ENCODE results near the gene SLC35B1.
A peak's percentile ranks its signal among the peaks of the same experiment; 100 is the strongest.
"Not testable (repeated sequence)": the region's sequence is repeated elsewhere in the genome, so short reads cannot be mapped to it uniquely, and the experiment has no call there.

SLC35B1 gene

DNA sequence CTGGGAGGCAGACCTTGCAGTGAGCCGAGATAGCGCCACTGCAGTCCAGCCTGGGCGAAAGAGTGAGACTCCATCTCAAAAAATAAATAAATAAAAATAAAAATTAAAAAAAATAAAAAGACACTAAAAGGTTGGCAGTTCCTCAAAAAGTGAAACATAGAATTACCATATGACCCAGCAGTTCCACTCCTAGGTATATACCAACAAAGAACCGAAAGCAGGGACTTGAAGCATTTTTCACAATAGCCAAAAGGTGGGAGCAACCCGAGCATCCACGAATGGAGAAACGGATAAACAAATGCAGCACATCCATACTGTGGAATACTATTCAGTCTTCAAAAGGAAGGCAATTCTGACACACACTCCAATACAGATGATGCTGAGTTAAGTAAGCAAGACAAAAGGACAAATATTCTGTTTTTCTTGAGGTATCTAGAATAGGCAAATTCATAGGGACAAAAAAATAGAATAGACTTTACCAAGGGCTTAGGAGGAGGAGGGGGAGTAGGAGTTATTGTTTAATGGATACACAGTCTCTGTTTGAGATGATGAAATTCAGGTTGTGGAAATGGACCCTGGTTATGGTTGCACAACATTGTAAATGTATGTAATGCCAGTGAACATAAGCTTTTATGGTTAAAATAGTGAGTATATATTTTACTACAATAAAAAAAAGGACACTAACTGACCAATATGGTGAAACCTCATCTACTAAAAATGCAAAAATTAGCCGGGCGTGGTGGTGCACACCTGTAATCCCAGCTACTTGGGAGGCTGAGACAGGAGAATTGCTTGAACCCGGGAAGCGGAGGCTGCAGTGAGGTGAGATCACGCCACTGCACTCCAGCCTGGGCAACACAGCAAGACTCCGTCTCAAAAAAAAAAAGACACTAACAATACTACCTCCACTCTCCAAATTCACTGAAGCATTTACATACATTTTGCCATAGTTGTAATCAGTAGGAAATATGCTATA is 27.0 kb upstream of the SLC35B1 start:
- DNase-seq (ENCODE audit: low spot score) = no peak

DNA sequence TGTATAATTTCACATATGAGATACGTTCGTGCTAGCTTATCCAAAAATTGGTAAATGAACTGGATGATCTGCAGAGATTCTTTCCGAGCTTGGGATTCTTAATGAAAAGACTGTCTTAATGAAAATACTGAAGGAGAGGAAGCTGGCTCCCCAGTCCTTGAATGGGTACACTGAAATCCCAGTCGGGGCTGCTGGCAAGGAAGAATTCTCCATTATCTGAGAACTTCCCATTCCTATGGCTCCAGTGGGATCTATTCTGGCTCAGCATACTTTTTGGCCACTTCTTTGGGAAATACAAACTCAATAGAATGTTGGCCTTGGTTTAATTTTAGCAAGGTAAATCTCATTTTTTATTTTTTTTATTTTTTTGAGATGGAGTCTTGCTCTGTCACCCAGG is 23.7 kb upstream of the SLC35B1 start:
- no peak for DNase-seq (ENCODE audit: low spot score)

DNA sequence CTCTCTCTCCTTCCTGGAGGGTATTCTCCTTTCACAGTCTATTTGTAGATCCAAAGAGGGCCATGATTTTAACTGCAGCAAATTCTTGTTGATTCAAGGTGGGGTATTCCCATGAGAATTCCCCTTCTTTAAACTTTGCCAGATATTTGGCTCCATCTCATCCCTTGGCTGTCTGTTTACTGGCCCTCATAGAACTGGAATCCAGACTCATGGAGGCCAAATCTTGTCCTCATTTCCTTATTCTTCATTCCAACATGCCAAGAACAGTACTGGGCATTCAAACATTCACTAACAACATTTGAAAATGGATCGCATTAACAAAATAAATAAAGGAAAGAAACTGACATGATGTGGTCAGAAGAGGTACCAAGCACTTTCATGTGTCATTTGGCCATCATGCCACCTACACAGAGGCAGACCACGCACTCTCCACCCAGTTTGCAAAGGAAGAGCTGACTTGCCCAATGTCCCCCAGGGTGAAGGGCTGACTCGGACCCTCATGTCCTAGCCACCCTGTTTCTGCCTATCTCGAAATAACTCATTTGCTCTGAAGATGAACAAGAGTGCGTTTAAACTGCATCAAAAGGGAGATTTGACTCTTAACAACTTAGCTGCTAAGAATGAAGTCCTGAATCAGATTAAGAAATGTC is 23.1 kb upstream of the SLC35B1 start:
- no peak for DNase-seq (ENCODE audit: low spot score)

DNA sequence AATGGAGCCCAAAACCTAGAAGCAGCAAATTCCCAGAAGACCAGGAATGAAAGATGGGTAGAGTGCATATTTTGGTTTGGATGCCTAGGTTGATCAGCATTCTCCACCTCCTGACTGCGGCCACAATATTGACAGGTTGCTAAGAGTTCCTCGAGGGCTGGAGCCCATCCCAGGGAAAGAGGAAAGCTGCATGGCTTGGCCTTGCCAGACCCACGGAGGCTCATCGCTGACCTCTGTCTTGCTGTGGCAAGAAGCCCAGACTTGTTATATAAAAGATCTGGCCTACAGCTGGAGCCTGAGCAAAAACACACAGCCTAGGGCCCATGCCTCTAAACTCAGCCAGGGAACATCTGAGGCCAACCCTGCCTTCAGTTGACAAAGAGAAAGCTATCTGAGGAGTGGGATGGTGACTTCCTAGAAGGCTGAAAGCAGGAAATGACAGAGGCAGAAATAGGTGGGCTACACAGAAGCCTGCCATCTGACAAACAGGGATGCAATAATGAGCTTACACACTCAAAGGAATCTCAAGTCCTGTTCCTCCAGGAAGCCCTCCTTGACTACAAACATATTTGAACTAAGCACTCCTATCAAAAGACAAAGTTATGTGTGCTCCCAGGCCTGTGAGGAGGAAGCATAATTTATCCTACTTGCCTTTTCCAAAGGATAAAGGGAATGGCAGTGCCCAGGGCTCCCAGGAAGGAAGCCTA is 22.5 kb upstream of the SLC35B1 start:
- peak; percentile 8 for DNase-seq (ENCODE audit: low spot score)

DNA sequence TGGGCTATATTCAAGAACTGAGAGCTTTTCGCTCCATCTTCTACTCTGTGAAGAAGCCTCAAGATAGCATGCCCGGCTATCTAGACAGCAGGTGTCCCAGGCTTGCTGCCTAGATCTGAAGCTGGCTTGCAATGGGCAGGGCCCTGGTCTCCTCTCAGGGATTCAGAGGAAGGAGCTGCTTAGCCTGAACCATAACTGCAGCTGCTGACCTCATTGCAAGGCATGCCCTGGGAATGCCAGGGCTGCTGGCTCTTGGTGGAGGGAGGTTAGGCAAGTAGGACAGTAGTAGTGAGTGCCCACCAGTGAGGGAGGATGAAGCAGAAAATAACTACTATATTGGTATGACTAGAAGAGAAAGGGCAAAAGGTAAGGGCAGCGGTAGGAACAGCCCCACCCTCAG is 21.3 kb upstream of the SLC35B1 start:
- DNase-seq (ENCODE audit: low spot score) = no peak

DNA sequence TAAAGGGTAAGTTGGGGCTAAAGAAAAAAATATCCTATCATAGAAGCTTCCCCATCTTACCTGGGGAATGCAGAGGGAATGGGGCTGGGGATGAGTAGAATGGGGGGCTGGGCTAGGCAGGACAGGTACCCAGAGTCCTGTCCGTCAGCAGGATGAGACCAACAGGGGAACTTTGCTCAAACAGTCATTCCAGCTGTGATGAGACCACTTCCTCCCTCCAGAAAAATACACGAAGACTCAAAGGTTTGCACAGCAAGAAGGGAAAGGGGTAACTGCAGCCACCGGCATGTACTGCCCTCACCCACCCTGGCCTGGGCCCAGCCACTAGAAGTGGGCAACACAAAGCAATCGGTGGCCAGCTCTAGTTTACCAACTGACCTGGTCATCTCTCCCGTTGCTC is 20.7 kb upstream of the SLC35B1 start:
- DNase-seq (ENCODE audit: low spot score) = no peak

DNA sequence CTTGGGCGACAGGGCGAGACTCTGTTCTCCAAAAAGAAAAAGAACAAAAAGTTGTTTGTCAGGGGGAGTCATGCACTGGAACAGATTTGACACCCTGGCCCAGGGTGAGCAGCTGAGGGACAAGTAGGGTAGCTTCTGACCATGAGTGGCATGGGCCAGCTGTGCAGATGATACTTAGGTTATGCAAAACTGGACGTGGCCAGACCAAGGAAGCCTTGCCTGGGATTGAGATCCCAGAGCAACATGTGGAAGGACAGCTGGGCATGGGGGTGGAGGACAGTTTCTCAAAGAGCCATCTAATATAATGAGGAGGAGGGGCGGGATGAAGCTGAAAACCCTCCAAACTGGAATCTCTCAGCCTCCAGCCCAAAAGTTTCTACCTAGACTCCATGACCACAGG is 19.6 kb upstream of the SLC35B1 start:
- DNase-seq (ENCODE audit: low spot score) = no peak

DNA sequence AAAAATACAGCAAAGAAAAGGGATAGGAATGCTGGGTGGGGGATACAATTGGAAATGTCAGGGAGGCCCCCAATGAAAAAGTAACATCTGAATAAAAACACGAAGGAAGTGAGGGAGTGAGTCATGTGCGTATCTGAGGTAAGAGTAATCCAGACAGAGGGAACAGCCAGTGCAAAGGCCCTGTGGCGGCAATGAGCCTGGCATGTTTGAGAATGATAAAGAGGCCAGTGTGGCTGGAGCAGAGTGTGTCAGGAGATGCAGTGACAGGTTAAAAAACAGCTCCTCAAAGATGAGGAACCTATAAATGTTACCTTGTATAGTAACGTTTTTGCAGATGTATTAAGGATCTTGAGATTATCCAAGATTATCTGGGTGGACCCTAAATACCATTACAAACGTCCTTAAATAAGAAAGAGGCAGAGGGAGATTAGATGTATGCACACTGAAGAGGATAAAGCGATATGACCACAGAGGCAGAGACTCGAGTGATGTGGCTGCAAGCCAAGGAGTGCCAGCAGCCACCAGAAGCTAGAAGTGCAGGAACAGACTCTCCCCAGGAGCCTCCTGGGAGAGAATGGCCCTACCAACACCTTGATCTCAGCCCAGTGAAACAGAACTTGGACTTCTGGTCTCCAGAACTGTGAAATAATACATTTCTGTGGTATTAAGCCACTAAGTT is 17.8 kb upstream of the SLC35B1 start:
- no peak for DNase-seq (ENCODE audit: low spot score)

DNA sequence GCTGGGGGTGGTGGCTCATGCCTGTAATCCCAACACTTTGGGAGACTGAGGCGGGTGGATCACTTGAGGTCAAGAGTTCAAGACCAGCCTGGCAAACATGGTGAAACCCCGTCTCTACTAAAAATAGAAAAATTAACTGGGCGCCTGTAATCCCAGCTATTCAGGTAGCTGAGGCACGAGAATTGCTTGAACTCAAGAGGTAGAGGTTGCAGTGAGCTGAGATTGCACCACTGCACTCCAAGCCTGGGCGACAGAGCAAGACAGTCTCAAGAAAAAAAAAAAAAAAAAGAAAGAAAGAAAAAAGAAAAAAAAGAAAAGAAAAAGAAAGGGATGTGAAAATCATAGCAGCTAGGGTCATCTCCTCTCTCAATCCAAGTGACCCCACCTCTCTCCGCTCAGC is 16.8 kb upstream of the SLC35B1 start:
- DNase-seq (ENCODE audit: low spot score) = not testable (repeated sequence)

DNA sequence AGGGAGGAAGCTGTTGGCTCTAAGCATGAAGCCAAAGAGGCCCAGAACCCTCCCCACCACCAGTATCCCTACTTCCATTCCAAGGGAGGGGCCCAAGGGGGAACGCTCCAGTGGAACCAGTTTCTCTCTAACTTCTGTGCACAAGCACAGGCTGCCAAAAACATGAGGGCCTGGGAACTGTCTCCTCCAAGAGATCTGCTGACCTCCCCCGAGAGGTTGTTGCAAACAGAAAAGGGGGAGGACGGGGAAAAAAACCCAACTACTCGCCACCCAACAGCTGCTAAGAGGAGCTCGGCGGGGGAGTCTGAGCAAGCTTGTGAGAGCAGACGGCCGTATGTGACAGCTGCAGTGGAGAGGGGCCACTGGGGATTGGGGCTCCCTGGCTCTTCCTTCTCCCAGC is 15.7 kb upstream of the SLC35B1 start:
- no peak for DNase-seq (ENCODE audit: low spot score)

DNA sequence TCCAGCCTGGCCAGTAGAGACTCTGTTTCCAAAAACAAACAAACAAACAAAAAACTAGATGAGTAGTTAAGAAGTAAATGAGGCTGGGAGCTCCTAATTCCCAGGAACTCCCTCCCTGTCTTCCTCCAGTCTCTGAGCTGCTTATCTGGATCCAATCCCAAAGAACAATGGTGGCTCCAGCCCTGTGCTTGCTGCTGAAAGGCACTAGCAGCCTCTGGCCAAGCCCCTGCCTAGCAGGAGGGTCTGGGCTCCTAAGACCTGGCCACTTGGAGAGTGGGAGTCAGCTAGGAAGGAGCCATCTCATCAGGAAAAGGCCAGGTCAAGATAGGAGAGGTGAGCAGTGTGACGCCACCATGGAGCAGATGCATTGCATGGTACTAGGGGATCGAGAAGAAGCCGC is 14.3 kb upstream of the SLC35B1 start:
- no peak for DNase-seq (ENCODE audit: low spot score)

DNA sequence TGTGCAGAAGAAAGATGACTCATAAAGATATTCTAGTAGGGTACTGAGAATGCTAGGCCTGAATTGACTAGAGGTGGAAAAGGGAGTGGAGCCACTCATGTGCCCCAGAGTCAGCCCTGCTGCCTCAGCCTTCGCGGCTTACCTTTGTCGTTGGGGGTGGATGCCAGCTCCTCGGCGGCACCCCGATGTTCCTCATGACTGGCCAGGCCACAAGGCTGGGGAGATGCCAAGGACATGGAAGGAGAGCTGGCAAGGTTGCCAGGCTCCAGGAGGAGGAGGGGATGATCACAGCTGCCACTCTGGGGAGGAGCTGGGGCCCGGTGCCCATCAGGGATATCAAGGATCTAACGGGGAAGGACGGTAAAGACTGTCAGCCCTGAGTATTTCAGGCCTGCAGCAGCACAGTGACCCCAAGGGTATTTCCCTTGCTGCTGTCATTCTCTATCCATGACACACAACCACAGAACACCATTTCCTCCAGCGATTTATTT is 9.7 kb upstream of the SLC35B1 start:
- DNase-seq (ENCODE audit: low spot score) = peak; percentile 61

DNA sequence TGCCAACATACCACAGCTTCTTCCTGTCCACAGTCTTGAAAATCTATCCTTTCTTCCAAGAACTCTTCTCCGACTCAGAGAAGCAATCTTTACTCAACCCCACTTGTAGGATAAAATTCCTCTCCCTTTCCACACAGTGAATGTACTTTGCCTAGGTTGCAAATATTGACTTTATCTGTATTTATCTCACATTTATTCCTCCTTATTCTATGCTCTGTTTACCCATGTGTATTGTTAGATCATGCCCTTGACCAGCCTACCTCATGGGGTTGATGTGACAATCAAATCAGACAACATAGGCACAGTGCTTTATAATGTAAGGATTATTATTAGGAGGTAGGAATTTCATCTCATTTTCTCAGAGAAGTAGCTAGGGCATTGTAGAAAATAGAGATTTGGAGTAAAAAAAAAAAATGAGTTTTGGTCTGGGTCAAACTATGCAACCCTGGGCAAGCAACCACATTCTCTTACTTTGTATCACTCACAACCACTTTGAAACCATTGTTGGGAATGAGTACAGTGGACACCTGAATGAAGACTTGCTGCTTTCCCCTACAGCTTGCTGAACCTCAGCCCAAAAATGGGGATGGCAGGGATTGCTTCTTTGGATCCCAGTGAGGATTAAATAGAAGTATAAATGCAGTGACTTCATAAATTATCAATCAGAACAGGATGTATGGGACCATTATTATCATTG is 9.1 kb upstream of the SLC35B1 start:
- DNase-seq (ENCODE audit: low spot score) = no peak

DNA sequence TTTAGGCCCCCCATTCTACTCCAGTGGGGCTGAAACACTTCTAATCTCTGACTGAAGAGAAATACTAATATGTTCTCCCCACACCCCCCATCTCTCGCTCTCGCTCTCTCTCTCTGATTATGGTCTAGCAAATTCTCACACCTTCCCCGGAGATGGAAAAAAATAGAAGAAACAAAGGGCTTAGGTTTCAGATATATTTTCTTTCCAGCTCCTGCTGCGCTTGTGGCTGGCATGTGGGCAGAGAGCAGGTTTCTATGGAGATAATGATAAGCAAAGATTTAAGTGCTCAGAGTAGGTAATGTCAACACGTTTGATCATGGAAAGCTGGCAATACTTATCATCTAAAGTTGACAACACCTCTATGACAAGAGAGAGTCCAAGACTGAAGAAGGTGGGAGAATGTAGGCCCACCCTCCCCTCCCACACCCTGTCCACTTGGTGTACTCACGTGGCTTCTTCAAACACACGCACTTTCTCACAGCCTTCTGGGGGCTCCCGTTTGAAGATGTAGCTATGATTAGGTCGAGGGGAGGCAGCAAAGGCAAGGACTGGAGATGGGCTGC is 8.0 kb upstream of the SLC35B1 start:
- no peak for DNase-seq (ENCODE audit: low spot score)

DNA sequence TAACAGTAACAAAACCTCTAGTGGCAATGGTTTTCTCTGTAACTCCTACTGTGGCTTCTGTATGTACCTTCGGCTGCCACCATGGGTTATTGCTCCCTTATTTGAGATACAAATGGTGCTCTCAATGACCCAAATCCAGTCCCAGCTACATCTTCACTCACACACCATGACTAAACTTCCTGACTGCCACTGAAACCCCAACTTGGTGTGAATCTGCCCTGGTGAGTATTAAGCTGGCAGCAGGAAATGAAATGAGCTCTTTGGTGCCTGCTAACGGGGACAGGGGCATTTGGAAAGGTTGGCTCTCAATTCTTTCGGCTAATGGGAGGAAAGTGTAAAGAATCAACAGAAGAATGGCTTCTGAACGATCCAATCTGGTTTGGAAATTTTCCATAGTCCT is 7.5 kb upstream of the SLC35B1 start:
- no peak for DNase-seq (ENCODE audit: low spot score)

DNA sequence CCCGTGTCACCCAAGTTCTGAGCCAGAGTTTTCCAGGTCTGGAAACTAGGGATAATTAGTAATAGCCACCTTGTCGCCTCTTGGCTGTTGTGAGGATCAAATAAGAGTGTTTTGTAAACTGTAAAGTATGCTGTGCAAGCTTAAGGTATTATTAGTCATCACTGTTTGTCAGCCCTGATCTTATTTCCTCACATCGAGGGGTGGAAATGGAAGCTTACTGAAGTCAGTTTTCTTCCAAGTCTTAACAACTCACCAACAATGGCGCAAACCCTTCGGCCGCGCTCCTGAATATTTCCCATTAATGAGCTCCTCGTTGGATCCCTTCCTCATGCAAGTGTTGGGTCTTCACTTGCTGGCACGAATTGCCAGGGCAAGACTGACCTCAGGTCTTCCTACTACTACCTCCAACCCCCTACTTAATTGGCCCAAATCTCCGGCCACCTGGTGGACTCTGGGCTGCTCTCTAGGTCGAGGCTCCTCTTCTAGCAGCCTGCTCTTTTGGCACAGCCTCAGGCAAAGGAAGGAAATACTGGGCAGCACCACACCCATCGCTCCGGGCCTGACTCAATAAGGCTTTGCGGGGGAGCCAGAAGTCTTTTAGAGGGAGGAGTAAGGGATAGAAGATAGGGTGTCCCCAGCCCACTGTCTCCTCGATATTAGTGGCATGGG is 885 bp upstream of the SLC35B1 start:
- DNase-seq (ENCODE audit: low spot score) = no peak

DNA sequence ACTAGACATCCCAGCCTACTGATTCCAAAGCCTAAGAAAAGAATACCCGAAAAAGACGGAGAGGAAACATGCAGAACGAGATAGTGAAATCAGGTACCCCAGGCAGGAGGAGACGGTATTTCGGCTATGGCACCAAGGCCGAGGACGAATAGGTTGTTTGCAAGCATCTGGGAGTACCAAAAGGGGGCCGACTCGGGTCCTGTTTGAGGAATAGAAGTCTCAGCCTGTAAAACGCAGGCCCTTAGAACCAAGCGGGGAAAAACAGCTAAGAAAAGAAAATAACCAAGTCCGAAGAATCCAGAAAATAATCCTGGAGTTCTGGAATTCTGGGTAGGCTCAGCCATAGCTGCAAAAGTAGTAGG is 537 bp downstream of the SLC35B1 start:
- DNase-seq (ENCODE audit: low spot score) = peak; percentile 2

DNA sequence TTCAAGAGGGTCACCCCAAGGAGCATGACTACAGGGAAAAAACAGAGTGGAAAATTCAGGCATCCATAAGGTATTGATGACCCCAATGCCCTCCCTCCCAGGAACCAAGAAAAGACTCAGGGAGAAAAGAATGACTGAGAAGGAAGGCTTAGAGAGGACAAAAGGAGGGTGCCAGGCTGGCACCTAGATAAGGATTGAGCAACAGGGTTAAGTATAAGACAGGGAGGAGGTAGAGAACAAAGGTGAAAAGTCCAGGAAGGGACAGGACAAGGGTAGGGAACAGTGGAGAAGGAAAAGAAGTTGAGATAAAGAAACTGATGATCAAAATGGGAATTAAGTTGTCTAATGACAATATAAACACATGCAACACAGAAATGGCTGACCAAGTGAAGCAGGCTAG is 2.5 kb downstream of the SLC35B1 start:
- no peak for DNase-seq (ENCODE audit: low spot score)

DNA sequence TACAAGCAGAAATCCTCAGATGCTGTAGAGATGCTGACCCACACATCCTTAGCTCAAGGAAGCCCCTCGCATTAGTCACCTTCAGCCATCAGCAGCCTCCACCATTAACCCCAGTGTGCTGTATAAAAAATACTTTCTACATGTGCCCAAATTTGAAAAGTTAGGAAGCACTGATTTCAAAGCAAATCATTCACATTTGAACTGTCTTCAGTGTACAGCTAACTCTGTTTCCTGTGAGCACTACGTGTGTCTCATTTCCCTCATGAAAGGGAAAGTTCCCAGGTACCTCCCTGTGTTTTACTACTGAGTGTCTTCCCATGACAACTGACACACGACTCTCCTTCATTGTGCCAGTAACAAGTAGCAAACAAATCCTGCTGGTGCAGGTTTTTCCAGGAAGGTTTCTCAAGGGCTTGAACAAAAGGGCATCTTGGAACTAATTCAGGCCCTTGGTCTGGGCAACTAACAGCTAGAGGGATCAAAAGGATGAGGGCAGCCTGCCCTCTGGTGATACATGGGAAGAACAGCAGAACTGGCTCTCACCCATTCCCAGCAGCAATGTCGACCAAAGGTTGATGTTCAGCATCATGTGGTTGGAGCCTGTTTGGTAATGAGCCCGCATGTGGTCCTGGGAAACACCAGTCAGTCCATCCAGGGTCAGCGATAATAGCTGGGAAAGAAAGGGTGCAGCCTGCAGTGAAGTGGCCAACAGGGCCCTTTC is 4.0 kb downstream of the SLC35B1 start:
- DNase-seq (ENCODE audit: low spot score) = peak; percentile 53

DNA sequence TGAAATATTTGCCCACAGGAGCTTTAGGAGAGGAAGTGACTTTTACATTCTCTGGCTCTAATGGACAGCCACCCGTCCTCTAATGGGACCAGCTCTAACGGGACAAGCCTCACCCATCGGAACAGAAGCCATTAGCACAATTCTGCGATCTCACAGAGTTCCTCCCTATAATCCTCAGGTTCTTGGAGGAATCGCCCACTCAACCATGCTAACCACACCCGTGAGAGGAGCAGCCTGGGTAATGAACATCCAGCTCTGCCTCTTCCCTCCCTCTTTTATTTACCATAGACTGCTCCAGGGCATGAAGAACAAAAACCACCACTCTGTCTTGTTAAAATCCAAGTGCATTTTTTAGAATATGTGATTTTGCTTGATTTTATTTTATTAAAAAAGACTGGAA is 6.8 kb downstream of the SLC35B1 start:
- DNase-seq (ENCODE audit: low spot score) = no peak
